AG08396 (cell line): ENCODE measurements around the gene INKA1.
"Not testable (repeated sequence)": the region's sequence is repeated elsewhere in the genome, so short reads cannot be mapped to it uniquely, and the experiment has no call there.

Experiments used
- DNase-seq: peaks from one replicate; pipeline ENCODE4 v3.0.0; 2012; ENCODE audit warnings: low spot score, mixed read lengths

The INKA1 gene

DNA sequence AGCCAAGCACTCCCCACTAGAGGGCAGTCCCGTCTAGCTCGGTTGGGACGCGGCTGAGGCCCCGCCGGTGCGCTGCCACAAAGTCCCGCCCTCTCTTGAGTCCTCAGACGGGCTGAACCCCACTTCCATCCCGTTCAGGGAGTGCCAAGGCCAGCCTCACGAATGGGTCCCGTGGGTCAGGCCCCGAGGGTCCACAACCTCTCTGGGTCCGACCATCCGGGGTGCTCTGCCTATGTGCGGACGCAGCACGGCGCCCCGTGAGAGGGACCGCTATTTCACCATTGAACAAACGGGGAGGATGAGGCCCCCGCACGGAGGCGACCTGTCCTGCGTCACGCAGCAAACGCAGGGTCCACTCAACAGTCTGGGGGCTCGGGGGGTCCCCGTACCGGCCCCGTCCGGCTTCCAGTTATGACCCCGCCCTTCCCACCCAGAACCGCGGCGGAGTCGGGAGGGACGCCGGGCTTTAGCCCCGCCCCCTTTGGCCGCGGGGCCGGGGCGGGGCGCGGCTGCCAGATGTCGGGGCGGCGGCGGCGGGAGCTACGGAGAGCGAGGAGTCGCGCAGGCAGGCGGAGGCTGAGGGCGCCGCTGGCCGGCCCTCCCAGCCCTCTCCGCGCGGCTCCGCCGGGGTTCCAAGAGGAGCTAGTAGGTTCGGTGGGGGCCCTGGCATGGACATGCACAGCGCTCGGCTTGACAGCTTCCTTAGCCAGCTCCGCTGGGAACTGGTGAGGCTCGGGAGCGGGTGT lies at the start of gene INKA1:
INKA1 (plus strand) TSS at position 543 of the 746 bp plus-strand sequence; CDS start at position 675, 132 bp downstream.
- peak; percentile 95 for DNase-seq

DNA sequence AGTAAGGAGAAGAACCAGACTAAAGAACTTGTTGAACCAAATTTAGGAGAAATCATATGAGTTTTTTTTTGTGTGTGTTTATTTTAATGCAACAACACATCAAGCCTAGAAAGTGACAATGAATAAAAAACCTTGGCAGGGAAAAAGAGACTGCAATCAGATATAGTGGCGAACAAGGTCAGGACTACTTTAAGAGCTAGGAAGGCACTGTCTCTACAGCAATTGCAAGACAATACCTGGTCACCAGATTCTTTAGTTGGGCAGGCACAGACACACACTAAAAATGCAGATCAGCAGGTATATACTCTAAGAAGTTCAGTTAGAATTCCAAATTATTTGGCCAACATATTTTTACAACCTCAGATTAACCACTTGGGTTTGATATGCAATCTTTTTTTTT lies 48.5 kb upstream of the INKA1 start:
- no peak for DNase-seq

DNA sequence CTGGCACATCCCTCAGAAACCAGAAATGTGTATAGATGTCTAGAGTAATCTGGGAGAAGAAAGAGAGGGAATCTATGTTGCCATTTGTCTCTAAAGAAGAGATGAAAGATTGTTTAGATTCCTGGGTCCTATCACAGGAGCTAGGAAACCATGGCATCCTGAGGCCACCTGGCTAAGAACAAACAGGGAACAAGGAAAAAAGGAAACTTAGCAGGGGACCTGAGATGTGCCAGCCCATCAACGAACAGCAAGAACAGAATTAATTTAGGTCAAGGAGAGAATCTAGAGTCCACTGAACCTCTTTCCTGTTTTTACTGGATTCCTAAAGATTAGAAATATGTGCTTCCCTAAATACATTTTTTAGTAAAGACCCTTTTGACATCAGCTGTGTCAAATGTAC lies 47.0 kb upstream of the INKA1 start:
- no peak for DNase-seq

DNA sequence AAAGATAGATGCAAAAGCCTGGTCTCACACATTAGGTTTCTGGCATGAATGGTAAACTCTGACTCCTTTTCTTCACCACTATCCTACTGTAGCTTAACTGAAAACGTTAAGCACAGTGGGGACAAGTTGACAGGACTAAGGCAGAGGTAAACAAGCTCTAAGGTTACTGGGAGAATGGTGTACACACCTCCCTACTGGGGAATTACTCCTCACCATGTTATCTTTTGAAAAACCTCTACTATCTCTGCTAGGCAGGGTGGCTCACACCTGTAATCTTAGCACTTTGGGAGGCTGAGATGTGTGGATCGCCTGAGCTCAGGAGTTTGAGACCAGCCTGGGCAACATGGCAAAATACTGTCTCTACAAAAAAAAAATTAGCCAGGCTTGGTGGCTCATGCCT lies 45.9 kb upstream of the INKA1 start:
- DNase-seq = no peak

DNA sequence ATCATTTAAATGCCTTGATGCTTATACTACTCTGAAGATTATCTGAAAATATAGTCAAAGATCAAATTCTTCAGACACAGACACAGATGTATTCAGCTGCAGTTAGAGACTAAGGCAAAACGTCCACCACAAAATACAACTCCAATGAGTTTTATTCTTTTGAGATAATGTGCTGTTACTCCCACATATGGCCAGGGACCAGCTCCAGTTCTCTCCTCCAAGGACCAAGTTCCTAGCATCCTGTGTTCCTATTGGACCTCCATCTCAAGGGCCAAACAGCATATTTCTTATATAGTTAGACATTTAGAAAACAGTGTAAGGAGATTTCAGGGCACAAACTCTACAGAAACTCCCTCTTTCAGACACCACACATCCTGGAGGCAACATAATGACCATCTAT lies 43.8 kb upstream of the INKA1 start:
- no peak for DNase-seq

DNA sequence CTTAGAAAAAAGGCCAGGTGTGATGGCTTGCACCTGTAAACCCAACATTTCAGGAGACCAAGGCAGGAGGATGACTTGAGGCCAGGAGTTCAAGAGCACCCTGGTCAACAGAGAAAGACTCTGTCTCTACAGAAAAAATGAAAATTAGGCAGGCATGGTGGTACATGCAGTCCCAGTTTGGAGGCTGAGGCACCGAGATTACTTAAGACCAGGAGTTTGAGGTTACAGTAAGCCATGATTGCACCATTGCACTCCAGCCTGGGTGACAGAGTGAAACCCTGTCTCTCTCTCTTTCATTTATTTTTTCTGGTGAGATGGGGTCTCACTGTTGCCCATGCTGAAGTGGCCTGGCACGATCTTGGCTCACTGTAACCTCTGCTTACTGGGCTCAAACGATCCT lies 41.4 kb upstream of the INKA1 start:
- no peak for DNase-seq

DNA sequence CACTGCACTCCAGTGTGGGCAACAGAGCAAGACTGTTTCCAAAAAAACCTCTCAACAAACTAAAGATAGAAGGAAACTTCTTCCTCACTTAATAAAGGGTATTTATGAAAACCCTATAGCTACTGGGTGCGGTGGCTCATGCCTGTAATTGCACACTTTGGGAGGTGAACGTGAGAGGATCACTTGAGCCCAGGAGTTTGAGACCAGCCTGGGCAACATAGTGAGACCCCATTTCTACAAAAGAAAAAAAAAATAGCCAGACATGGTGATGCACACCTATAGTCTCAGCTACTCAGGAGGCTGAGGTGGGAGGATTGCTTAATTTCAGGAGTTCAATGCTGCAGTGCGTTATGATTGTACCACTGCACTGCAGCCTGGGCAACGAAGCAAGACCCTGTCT lies 39.1 kb upstream of the INKA1 start:
- DNase-seq = no peak

DNA sequence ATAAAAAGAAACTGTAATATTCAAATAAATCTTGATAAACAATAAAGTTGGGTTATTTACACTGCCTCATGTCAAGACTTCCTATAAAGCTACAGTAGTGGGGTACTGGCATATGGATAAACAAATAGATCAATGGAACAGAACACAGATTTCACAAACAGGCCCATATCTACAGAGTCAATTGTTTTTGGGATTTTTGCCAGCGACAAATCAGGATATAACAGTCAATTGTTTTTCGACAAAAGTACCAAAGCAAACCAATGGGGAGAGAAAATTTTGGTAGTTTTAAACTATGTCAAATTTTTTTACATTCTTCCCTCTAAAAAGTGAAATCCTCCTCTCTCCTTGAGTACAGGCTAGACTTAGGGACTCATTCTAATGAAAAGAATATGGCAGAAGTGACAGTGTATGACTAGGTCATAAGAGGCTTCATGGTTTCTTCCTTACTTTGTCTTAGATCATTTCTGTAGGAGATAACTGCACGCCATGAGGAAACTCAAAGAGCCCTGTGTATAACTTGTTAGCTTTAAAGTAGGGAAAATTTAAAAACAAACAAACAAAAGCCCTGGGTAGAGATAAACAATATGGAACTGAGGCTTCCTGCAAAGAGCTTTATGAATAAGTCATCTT lies 33.7 kb upstream of the INKA1 start:
- no peak for DNase-seq

DNA sequence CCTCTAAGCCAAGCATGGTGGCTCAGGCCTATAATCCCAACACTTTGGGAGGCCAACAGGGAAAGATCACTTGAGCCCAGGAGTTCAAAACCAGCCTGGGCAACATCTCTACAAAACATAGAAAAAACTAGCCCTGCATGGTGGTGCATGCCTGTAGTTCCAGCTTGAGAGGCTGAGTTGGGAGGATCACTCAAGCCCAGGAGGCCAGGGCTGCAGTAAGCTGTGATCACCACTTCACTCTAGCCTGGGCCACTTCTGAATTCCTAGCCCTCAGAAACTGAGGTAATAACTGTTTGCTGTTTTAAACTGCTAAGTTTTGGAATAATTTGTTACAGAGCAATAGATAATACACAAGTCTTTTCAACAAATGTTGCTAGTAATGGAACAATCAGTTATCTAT lies 33.1 kb upstream of the INKA1 start:
- DNase-seq = no peak

DNA sequence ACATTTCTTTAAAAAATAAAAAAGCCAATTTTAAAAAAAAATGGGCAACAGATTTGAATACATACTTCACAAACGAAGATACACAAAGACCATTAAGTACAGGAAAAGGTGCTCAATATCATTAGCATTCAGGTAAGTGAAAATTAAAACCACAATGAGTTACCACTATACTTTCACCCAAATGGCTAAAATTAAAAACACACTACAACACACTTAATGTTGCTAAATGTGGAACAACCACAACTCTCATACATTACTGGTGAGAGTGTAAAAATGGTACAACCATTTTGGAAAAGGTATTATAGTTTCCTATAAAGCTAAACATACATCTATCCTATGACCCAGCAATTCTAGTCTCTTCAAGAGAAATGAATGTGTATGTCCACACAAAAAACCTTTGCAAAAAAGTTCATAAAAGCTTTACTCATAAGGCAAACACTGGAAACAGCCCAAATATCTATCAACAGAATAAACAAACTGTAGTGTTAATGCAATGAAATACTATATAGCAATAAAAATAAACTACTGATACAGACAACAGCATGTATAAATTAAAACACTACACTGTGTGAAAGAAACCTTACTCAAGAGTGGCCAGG lies 31.6 kb upstream of the INKA1 start:
- DNase-seq = no peak

DNA sequence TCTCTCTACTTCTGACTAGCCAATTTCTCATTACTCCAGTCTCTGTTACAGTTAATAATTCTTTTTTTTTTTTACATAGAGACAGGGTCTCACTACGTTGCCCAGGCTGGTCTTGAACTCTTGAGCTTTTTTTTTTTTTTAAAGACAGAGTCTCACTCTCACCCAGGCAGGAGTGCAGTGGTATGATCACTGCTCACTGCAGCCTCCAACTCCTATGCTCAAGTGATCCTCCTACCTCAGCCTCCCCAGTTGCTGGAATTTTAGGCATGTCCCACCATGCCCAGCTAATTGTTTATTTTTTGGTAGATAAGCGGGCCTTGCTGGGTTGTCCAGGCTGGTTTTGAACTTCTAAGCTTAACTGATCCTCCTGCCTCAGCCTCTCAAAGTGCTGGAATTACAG lies 30.4 kb upstream of the INKA1 start:
- no peak for DNase-seq

DNA sequence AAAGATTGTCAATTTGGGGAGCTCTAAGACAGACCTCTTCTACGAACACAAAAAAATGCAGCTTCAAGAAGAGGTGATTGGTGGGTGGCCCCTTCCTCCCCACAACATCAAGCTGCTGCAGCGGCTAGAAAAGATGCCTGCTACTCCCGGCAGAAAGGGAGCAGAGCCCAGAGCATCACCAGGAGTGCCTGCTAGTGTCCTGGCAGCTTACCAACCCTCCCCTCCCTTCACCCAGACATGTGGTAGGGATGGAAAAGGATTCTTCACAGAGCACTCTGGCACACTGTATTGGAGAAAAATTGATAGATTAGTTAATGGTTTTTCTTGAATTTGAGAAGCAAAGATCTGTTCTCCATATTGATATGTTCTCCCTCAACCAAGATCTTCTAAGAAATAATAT lies 27.5 kb upstream of the INKA1 start:
- no peak for DNase-seq

DNA sequence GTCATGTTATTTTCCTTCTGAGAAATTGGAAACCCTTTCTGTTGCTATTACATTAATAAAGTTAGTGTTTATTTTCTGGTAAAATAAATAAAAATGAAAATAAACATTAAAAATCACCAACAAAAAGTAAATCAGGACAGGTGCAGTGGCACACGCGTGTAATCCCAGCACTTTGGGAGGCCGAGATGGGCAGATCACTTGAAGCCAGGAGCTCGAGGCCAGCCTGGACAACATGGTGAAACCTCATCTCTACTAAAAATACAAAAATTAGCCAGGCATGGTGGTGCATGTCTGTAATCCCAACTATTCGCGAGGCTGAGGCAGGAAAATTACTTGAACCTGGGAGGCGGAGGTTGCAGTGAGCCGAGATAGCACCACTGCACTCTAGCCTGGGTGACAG lies 27.0 kb upstream of the INKA1 start:
- DNase-seq = not testable (repeated sequence)

DNA sequence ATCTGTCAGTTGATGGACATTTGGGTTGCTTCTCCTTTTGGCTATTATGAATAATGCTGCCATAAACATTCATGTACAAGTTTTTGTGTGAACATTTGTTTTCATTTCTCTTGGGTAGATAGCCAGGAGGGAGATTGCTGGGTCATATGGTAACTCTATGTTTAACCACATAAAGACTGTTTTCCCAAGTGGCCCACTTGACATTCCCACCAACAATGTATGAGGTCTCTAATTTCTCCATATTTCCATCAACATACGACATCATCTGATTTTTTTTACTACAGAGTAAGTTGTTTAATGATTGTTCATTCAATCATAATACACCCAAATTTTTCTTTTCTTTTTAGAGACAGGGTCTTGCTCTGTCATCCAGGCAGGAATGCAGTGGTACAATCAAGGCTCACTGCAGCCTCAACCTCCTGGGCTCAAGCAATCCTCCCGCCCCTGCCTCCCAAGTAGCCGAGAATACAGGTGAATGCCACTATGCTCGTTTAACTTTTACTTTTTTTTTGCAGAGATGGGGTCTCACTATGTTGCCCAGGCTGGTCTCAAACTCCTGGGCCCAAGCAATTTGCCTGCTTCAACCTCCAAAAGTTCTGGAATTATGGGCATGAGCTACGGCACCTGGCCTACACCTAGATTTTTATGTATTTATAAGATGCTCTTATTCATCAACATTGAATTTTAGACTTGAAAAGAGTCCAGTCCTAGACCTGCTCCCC lies 23.5 kb upstream of the INKA1 start:
- no peak for DNase-seq

DNA sequence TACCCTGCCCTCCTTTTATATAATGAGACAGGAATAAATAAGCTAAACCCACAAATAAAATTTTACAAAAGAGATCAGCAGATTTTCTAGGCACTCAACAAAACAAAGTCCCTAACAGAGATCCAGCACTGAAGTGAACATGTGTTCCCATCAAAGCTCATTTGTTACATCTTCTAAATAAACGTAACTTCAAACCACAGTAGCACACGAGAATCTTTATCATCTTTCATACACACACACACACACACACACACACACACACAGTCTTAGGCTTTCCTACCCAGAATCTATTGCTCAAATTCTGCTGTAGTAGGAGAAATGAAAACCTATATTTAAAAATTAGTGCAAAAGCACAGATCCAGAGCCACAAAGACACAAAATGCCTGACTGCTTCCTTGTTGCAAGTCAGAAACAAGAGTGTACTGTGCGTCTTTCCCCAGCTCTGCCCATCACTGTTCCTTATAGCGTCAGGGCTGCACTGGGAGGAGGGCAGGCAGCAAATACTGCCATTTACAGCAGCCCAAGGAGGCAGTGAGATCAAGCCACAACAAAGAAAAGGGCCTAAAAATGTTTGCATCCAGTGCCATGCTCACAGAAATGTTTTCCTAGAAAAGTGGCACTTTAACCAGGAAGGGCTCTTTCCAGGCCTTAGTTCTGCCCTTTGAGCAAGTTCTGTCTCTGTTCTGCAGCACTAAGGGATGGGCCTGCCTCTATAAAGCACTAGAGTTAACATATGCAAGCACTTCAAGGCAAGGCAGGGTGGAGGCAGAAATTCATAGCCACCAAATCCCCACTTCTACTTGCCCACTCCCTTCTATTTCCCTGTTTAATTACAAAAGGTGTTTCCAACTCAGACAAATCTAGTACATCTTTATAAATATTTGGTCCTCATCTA lies 22.7 kb upstream of the INKA1 start:
- no peak for DNase-seq

DNA sequence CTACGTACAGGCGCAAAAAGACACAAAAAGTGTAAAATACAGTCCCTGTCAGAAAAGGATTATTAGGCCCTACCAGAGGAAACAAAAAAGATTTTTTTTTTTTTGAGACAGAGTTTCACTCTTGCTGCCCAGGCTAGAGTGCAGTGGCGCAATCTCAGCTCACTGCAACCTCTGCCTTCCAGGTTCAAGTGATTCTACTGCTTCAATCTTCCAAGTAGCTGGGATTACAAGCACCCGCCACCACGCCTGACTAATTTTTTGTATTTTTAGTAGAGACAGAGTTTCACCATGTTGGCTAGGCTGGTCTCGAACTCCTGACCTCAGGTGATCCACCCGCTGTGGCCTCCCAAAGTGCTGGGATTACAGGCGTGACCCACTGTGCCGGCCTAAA lies 22.1 kb upstream of the INKA1 start:
- DNase-seq = not testable (repeated sequence)

DNA sequence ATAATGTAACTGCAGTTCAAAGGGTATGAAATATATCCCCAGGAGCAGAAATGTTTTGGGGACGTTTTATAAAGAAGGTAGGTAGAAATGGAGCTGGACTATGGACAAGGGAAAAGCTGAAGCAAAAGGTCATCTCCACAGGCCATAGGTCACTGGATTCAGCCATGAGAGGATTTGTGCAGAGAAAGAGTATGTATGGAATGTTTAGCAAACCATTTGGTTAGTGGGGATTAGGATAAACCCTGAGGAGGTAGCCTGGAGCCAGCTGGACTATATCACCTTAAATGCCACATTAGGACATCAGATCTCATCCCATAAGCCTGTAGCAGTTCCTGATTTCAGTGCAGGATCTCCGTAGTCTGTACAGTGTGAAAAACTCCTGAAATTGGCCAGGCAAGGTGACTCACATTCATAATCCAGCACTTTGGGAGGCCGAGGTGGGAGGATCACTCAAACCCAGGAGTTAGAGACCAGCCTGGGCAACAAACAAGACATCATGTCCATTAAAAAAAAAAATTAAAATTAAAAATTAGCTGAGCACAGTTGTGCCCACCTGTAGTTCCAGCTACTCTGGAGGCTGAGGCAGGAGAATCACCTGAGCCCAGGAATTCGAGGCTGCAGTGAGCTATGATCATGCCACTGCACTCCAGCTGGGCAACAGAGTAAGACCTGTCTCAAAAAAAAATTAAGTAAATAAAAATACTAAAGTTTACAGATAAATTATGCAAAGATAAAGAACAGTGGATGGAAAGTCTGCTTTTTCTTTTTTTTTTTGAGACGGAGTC lies 21.5 kb upstream of the INKA1 start:
- DNase-seq = no peak

DNA sequence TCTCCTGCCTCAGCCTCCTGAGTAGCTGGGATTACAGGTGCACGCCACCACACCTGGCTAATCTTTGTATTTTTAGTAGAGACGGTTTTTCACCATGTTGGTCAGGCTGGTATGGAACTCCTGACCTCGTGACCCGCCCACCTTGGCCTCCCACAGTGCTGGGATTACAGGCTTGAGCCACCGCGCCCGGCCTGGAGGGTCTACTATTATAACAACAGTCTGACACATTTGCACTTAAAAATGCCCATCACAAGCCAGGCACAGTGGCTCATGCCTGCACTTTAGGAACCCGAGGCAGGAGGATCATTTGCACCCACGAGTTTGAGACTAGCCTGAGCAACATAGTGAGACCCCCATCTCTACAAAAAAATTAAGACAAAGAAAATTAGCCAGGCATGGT lies 20.8 kb upstream of the INKA1 start:
- DNase-seq = not testable (repeated sequence)

DNA sequence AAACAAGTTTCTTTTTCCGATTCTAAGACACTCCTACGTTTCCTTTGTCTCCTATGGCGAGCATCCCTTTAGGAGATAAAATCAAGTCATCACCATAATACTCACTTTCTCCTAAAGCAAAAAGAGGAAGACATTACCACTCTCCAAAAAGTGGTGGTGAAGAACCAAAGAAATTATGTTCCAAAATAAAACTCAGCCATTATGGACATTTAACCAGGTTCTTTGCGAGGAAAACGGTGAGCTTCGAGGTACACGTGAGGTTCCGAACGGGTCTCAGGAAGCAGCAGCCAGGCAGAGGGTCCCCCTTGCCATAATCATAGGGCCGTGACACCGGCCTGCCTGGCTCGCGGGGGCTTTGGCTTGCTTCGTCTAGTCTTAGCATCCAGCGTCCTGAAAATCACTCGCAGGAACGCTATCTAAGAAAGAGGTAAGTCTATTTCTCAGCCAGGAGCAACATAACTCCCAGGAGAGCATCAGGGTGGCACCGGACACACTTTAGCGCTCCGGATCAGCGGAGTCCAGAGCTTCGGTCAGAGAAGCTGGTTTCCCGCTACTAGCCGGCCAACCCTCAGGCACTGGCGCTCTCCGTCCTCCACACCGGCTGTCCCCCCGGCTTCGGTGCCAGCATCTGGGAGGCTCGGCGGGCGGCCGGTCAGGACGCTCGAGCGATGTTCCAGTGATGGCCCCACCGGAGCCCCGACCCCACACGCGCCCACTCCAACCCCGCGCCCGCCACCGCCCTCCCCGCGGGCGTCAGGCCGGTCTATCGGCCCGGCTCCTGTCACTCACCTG lies 17.3 kb upstream of the INKA1 start:
- DNase-seq = peak; percentile 53
